Left ventricle myocardium inferior (tissue), 1 donor: ENCODE data around the gene ZNF408. TPM values are rescaled to one million over a fixed set of nuclear protein-coding genes. Genes with fewer than 3 reads are reported as not detected.
"Not testable (repeated sequence)": the region's sequence is repeated elsewhere in the genome, so short reads cannot be mapped to it uniquely, and the experiment has no call there.

Source experiments
- DNase-seq: peaks from one replicate; pipeline ENCODE4 v3.0.0-alpha.2; 2020
- H3K27ac ChIP-seq: fragments of 200-600 bp; replicated peaks from 2 replicates; pipeline ENCODE4 v1.8.0; 2021
- H3K27me3 ChIP-seq: fragments of 200-600 bp; 2 replicates; pipeline ENCODE4 v1.8.0; 2021; ENCODE audit warnings: low read depth
- H3K36me3 ChIP-seq: fragments of 200-600 bp; 2 replicates; pipeline ENCODE4 v1.8.0; 2021
- H3K4me1 ChIP-seq: fragments of 200-600 bp; 2 replicates; pipeline ENCODE4 v1.8.0; 2021
- H3K4me3 ChIP-seq: fragments of 200-600 bp; 2 replicates; pipeline ENCODE4 v1.8.0; 2021; ENCODE audit warnings: mild to moderate bottlenecking, moderate library complexity
- H3K9me3 ChIP-seq: fragments of 200-600 bp; replicated peaks from 2 replicates; pipeline ENCODE4 v1.8.0; 2021
- intact Hi-C: fragments of 100-400 bp; cut with micrococcal nuclease; formaldehyde crosslinking; loops from one replicate; pipeline ENCODE4 v1.11.0; 2022
- total RNA-seq: library from RNA; stranded (reverse); fragmentation: NEBNext Ultra II Directional; extraction: Animal tissue kit (Norgen Biotek cat#: 25700); gene quantifications from one replicate; pipeline ENCODE4 v1.2.1, GENCODE V29; 2021
- TF ChIP-seq, protein P1 (sequence below): fragments of 200-600 bp; IDR thresholded peaks from 2 replicates; pipeline ENCODE4 v1.8.0; 2021; ENCODE audit warnings: antibody characterized with exemption, mild to moderate bottlenecking, borderline replicate concordance
- donor health status: DM: no; HTN: yes; CAD: no; lungs with severe emphysema.

Gene ZNF408
- total RNA-seq, 1 donor from 2014 or later, result 7.3 TPM

- no peak for DNase-seq
- Histone ChIP-seq H3K27ac (peak overlapping the region; percentile 96), H3K4me3 (peak overlapping the region; percentile 89), H3K9me3 (no peaks in the 10 kb centered on the region), H3K4me1 (peaks cover 94% of the 10 kb centered on the region), H3K36me3 (peaks cover 43% of the 10 kb centered on the region), H3K27me3 (no peaks in the 10 kb centered on the region)
- TF ChIP-seq, protein P1, sequence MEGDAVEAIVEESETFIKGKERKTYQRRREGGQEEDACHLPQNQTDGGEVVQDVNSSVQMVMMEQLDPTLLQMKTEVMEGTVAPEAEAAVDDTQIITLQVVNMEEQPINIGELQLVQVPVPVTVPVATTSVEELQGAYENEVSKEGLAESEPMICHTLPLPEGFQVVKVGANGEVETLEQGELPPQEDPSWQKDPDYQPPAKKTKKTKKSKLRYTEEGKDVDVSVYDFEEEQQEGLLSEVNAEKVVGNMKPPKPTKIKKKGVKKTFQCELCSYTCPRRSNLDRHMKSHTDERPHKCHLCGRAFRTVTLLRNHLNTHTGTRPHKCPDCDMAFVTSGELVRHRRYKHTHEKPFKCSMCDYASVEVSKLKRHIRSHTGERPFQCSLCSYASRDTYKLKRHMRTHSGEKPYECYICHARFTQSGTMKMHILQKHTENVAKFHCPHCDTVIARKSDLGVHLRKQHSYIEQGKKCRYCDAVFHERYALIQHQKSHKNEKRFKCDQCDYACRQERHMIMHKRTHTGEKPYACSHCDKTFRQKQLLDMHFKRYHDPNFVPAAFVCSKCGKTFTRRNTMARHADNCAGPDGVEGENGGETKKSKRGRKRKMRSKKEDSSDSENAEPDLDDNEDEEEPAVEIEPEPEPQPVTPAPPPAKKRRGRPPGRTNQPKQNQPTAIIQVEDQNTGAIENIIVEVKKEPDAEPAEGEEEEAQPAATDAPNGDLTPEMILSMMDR, result no peak
- intact Hi-C loops, result no loop called here
Observed at GRCh38 chr11:46698597-46698996, 2.2 kb upstream of the ZNF408 start.

DNA sequence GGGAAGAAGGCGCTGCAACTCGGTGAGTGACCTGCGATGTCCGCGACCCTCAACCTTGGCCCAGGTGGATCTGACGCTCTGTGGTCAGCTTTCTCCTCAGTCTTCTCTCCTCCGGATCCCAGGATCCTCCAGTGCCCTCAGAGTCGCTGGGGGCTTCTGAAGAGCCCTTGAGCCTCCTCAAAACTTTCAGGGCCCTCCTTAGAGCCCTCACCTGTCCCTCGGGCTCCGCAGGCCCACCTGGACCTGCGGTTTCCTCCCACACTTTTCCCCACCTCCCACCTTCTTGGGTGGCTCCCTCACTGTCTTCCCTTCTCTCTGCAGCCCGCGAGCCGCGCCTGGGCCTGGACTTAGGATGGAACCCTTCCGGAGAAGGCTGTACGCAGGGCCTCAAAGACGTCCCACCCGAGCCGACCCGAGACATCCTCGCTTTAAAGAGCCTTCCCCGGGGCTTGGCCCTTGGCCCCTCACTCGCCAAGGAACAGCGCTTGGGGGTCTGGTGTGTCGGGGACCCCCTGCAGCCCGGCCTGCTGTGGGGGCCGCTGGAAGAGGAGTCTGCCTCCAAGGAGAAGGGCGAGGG lies 335 bp downstream of the ZNF408 start:
- H3K4me1 ChIP-seq, result peaks cover 68% of the 10 kb centered on the region
- peak overlapping the region; percentile 96 for H3K27ac ChIP-seq
- DNase-seq, result no peak
- TF ChIP-seq, protein P1, result no peak
- intact Hi-C loops, result no loop called here
- no peaks in the 10 kb centered on the region for H3K27me3 ChIP-seq
- H3K36me3 ChIP-seq, result peaks cover 46% of the 10 kb centered on the region
- peak overlapping the region; percentile 89 for H3K4me3 ChIP-seq
- H3K9me3 ChIP-seq, result no peaks in the 10 kb centered on the region

GRCh38 chr11:46705070-46705688 lies 4.3 kb downstream of the ZNF408 start:
- peaks cover 57% of the 10 kb centered on the region for H3K36me3 ChIP-seq
- DNase-seq, result no peak
- no peaks in the 10 kb centered on the region for H3K27me3 ChIP-seq
- H3K27ac ChIP-seq, result no peak overlapping the region
- intact Hi-C loops, result no loop called here
- TF ChIP-seq, protein P1, result no peak
- H3K4me1 ChIP-seq, result peaks cover 29% of the 10 kb centered on the region
- H3K9me3 ChIP-seq, result no peaks in the 10 kb centered on the region
- no peak overlapping the region for H3K4me3 ChIP-seq

DNA sequence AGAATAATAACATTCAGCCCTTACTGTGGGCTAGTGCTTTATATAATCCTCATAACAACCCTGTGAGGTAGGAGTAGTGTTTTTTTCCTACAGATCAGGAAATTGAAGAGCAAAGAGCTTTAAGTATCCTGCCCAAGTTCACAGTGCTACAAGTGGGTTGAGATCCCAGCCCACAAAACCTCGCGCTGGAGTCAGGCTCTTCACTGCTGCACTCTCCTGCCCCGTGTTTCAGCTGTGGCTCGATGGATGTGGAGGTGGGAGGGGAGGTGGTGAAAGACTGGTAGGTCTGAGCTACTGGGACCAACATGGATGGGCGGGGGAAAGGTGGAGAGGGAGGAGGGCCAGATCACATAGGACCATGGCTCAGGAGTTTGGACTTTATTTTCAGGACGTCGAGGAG lies 6.1 kb downstream of the ZNF408 start:
- H3K9me3 ChIP-seq, result no peaks in the 10 kb centered on the region
- no peak overlapping the region for H3K4me3 ChIP-seq
- intact Hi-C loops, result no loop called here
- peaks cover 54% of the 10 kb centered on the region for H3K36me3 ChIP-seq
- no peaks in the 10 kb centered on the region for H3K27me3 ChIP-seq
- H3K4me1 ChIP-seq, result peaks cover 31% of the 10 kb centered on the region
- DNase-seq, result no peak
- TF ChIP-seq, protein P1, result no peak
- H3K27ac ChIP-seq, result no peak overlapping the region

DNA sequence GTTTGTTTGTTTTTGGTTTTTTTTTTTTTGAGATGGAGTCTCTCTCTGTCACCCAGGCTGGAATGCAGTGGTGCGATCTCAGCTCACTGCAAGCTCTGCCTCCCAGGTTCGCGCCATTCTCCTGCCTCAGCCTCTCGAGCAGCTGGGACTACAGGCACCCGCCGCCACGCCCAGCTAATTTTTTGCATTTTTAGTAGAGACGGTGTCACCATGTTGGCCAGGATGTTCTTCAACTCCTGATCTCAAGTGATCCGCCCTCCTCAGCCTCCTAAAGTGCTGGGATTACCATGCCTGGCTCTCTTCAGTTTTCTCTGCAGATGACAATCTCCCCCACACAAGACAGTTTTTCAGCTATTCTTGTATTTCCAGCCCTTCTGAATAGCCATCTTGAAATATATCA lies 8.5 kb downstream of the ZNF408 start:
- peaks cover 20% of the 10 kb centered on the region for H3K4me1 ChIP-seq
- intact Hi-C loops, H3K4me3 ChIP-seq, DNase-seq, H3K9me3 ChIP-seq, H3K27me3 ChIP-seq: not testable (repeated sequence)
- peaks cover 30% of the 10 kb centered on the region for H3K36me3 ChIP-seq
- peak overlapping the region; percentile 91 for H3K27ac ChIP-seq

- peaks cover 15% of the 10 kb centered on the region for H3K36me3 ChIP-seq
- no peak overlapping the region for H3K4me3 ChIP-seq
- no peaks in the 10 kb centered on the region for H3K27me3 ChIP-seq
- TF ChIP-seq, protein P1, result no peak
- H3K27ac ChIP-seq, result peak overlapping the region; percentile 91
- intact Hi-C loops, result no loop called here
- H3K9me3 ChIP-seq, result no peaks in the 10 kb centered on the region
- DNase-seq, result peak; percentile 64
- H3K4me1 ChIP-seq, result peaks cover 20% of the 10 kb centered on the region
Observed at GRCh38 chr11:46710821-46711269, 10.0 kb downstream of the ZNF408 start.
